ENCODE results near the gene GRAMD1B.

DNA sequence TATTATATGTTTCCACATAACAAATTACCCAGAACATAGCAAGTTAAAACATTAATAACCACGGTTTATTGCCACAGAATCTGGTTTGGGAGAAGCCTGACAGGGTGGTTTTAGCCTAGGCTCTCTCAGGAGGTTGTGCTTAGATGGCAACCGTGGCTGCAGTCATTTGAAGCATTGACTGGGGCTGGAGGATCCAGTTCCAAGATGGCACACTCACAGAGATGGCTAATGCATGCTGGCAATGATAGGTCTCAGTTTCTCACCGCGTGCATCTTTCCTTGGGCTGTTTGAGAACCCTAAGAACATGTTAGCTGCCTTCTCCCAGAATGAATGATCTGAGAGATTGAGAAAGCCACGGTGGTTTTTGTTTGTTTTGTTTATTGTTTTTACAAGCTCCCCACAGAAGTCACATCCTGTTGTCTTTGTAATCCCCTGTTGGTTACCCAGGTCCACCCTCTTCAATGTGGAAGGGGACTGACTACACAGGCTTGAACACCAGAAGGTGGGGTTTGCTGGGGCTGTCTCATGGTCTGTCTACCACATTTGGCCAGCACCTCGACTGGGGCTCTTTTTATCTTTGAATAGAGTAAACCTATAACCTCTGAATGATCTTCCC, 36.6 kb upstream of the GRAMD1B start:
- TF ChIP-seq GATA1 (IDR thresholded peaks at IDR 0.05; ENCODE audit: low read depth, low read length): no peak
- TF ChIP-seq POLR2A (IDR thresholded peaks at IDR 0.05; ENCODE audit: low read length): no peak

Measured in erythroblast (primary cell).